ENCODE results near the gene PAPPA. TPM values are rescaled to one million over a fixed set of nuclear protein-coding genes. Genes with fewer than 3 reads are reported as not detected.

Gene PAPPA
- total and polyA plus RNA-seq, 2 experiments from 2014 or later: 0.76 to 0.80 TPM

DNA sequence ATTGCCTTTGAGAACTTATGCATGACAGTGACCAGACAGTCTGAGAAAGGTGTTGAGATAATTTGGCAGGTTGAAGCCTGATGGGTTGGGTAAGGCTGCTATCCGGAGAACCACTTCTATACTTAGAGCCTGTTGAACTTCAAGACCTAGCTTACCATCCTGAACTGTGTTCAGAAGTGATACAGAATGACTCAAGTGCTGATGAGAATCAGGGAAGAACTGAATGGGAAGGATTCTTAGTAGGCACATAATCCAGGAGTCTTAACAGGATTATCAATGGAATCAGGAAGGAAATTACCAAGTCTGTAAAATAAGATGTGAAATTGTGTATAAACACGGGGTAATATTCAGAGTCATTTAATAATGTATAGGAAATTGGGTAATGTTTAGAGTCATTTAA is 9.0 kb upstream of the PAPPA start:
- Histone ChIP-seq H3K36me3 (no peaks in the 10 kb centered on the region), H3K4me3 (no peak overlapping the region), H3K27ac (no peak overlapping the region), H3K4me1 (ENCODE audit: low read depth) (no peaks in the 10 kb centered on the region), H3K27me3 (peaks cover 5% of the 10 kb centered on the region), H3K9me3 (ENCODE audit: low read depth) (no peaks in the 10 kb centered on the region)
- TF ChIP-seq, protein P1, sequence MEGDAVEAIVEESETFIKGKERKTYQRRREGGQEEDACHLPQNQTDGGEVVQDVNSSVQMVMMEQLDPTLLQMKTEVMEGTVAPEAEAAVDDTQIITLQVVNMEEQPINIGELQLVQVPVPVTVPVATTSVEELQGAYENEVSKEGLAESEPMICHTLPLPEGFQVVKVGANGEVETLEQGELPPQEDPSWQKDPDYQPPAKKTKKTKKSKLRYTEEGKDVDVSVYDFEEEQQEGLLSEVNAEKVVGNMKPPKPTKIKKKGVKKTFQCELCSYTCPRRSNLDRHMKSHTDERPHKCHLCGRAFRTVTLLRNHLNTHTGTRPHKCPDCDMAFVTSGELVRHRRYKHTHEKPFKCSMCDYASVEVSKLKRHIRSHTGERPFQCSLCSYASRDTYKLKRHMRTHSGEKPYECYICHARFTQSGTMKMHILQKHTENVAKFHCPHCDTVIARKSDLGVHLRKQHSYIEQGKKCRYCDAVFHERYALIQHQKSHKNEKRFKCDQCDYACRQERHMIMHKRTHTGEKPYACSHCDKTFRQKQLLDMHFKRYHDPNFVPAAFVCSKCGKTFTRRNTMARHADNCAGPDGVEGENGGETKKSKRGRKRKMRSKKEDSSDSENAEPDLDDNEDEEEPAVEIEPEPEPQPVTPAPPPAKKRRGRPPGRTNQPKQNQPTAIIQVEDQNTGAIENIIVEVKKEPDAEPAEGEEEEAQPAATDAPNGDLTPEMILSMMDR (IDR thresholded peaks at IDR 0.05; ENCODE audit: low read depth, low read length): no peak
- DNase-seq (ENCODE audit: low read depth in 1 of 2, low spot score in 1 of 2): no peak

DNA sequence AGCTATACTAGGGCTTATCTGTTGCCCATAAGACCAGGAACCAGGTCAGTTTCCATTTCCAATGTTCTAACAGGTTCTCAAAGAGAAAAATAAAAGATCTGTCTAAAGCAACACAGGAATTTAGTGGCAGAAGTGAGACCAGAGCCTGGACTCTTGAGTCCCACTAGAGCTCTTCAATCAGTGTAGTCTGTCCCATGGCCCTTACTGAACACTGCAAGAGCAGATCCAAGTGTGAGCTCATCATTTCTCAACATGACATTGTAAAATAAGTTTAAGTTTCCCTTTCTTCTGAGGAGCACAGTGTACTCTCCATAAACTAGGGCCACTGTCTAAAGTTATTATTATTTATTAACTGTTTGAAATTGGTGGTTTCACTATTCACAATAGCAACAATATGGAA is 8.6 kb upstream of the PAPPA start:
- Histone ChIP-seq H3K27me3 (peaks cover 5% of the 10 kb centered on the region), H3K4me3 (no peak overlapping the region), H3K36me3 (no peaks in the 10 kb centered on the region), H3K27ac (no peak overlapping the region), H3K4me1 (ENCODE audit: low read depth) (no peaks in the 10 kb centered on the region), H3K9me3 (ENCODE audit: low read depth) (no peaks in the 10 kb centered on the region)
- TF ChIP-seq, protein P1 (IDR thresholded peaks at IDR 0.05; ENCODE audit: low read depth, low read length): no peak
- no peak for DNase-seq (ENCODE audit: low read depth in 1 of 2, low spot score in 1 of 2)

DNA sequence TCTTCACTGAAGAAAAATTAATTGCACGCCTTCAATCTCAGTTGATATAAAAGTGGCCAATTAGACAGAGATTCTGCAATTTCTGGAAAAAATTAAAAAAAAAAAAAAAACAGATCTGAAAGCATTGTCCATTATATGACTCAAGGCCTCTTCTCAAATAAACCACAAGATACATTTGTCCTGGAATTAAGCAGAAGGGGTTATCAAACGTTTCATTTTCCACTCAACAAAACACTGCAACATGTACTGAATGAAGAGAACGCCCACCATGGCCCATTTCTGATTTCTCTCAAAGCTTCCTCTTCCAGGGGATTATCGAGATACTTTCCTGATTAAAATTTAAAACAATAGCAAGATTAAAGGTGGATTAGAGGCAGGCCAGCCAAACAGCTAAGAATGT is 5.8 kb upstream of the PAPPA start:
- DNase-seq (ENCODE audit: low read depth in 1 of 2, low spot score in 1 of 2): no peak
- Histone ChIP-seq H3K27ac (no peak overlapping the region), H3K36me3 (no peaks in the 10 kb centered on the region), H3K4me1 (ENCODE audit: low read depth) (no peaks in the 10 kb centered on the region), H3K27me3 (peaks cover 10% of the 10 kb centered on the region), H3K9me3 (ENCODE audit: low read depth) (no peaks in the 10 kb centered on the region), H3K4me3 (no peak overlapping the region)
- TF ChIP-seq, protein P1 (IDR thresholded peaks at IDR 0.05; ENCODE audit: low read depth, low read length): no peak

DNA sequence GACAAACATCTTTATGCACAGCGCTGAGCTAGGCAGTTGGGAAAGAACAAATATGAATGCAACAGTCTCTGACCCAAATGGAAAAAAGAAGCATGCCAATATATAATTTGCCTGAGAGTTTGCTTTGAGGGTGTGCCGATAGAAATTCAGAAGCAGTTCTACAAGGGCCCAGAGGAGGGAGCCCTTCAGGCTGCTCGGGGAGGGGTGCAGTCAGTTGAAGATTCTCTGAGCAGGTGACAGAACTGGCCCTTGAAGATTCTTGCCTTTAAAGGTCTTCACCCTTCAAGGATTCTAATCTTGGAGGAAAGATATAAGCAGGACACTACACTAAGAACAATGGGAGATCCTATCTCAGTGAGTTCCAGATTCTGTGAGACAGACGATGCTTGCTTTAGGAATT is 3.7 kb upstream of the PAPPA start:
- H3K4me3 ChIP-seq: no peak overlapping the region
- H3K36me3 ChIP-seq: no peaks in the 10 kb centered on the region
- H3K4me1 ChIP-seq (ENCODE audit: low read depth): no peaks in the 10 kb centered on the region
- H3K27ac ChIP-seq: no peak overlapping the region
- H3K27me3 ChIP-seq: peaks cover 17% of the 10 kb centered on the region
- peak in 1 of 2 donors; percentile 59 for DNase-seq (ENCODE audit: low read depth in 1 of 2, low spot score in 1 of 2)
- TF ChIP-seq, protein P1 (IDR thresholded peaks at IDR 0.05; ENCODE audit: low read depth, low read length): peak; percentile 67
- no peaks in the 10 kb centered on the region for H3K9me3 ChIP-seq (ENCODE audit: low read depth)

DNA sequence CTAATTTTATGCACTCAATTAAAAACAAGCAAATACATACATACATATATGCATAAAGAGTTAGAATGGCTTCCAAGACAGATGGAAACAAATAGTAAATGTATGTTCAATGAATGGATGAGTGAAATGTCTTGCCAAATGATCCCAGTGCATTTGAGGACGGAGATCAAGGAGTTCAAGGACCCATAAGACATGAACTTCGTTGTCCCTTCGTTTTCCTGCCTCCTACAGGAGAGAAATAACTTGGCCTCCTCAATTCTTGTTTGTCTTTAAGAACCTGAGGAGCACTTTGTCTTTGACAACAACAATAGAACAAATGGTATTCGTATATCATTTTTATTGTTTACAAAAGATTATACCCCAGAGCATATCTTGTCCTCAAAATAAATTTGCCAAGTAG is 2.4 kb upstream of the PAPPA start:
- H3K4me1 ChIP-seq (ENCODE audit: low read depth): peaks cover 9% of the 10 kb centered on the region
- H3K9me3 ChIP-seq (ENCODE audit: low read depth): no peaks in the 10 kb centered on the region
- H3K36me3 ChIP-seq: no peaks in the 10 kb centered on the region
- TF ChIP-seq, protein P1 (IDR thresholded peaks at IDR 0.05; ENCODE audit: low read depth, low read length): no peak
- no peak for DNase-seq (ENCODE audit: low read depth in 1 of 2, low spot score in 1 of 2)
- H3K4me3 ChIP-seq: no peak overlapping the region
- peaks cover 29% of the 10 kb centered on the region for H3K27me3 ChIP-seq
- no peak overlapping the region for H3K27ac ChIP-seq

DNA sequence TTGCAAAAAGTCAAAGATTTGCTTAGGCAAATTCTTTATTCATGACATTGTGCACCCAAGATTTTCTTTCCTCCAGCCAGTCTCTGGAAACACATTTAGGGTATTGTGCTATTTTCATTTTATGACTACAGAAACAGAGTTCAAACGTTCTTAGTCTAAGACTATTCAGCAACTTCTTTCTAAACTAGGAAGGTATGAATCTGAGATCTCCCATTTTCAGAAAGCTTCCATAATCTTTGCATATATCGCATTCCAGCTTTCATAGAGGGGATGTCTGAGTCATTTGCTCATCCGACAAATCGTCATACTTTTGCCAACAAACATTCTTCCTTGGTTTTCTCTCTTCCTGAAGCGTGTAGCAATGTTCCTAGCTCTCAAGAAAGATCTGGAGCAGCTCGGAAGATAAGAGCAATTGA is 1.6 kb upstream of the PAPPA start:
- no peaks in the 10 kb centered on the region for H3K36me3 ChIP-seq
- TF ChIP-seq, protein P1 (IDR thresholded peaks at IDR 0.05; ENCODE audit: low read depth, low read length): no peak
- H3K4me3 ChIP-seq: no peak overlapping the region
- H3K27me3 ChIP-seq: peaks cover 29% of the 10 kb centered on the region
- peaks cover 15% of the 10 kb centered on the region for H3K4me1 ChIP-seq (ENCODE audit: low read depth)
- DNase-seq (ENCODE audit: low read depth in 1 of 2, low spot score in 1 of 2): peak in 1 of 2 donors; percentile 94
- no peak overlapping the region for H3K27ac ChIP-seq
- H3K9me3 ChIP-seq (ENCODE audit: low read depth): no peaks in the 10 kb centered on the region
